Cardiac muscle cell (in vitro differentiated cells and primary cell): ENCODE data around the gene SLC24A3. TPM values are rescaled to one million over a fixed set of nuclear protein-coding genes. Genes with fewer than 3 reads are reported as not detected.

Experiments used
- DNase-seq, 2 donors: peaks; one replicate each; pipeline versions ENCODE4 v3.0.0 to v3.0.0-alpha.2; 2010 to 2017; ENCODE audit warnings: low read depth in 1 of 2, low spot score in 1 of 2
- H3K27ac ChIP-seq: fragments of 200-600 bp; sonication (generic); 2 replicates; pipeline ENCODE4 v1.5.1; 2016
- H3K27me3 ChIP-seq: fragments of 200-600 bp; sonication (generic); 2 replicates; pipeline ENCODE4 v1.6.0; 2016; ENCODE audit warnings: control low read depth
- H3K36me3 ChIP-seq: fragments of 200-600 bp; sonication (generic); 2 replicates; pipeline ENCODE4 v1.5.1; 2016; ENCODE audit warnings: control low read depth
- H3K4me1 ChIP-seq: fragments of 200-600 bp; sonication (generic); 2 replicates; pipeline ENCODE4 v1.8.1; 2017; ENCODE audit warnings: low read depth, mild to moderate bottlenecking, mixed run types
- H3K4me3 ChIP-seq: fragments of 200-600 bp; sonication (generic); 2 replicates; pipeline ENCODE4 v1.5.1; 2016; ENCODE audit warnings: mild to moderate bottlenecking
- H3K9me3 ChIP-seq: fragments of 200-600 bp; sonication (generic); 2 replicates; pipeline ENCODE4 v1.5.1; 2017; ENCODE audit warnings: low read depth, mild to moderate bottlenecking, control low read depth
- polyA plus RNA-seq: library from polyadenylated mRNA; unstranded; fragments of >200 nt; fragmentation: Nextera tagmentation; extraction: Ambion mirVana; gene quantifications from 2 replicates; pipeline ENCODE4 v1.2.1, GENCODE V29; 2016
- total RNA-seq: library from RNA; depleted of rRNA; stranded (reverse); fragments of >200 nt; gene quantifications from 2 replicates; pipeline ENCODE4 v1.2.3, GENCODE V29; 2016
- TF ChIP-seq, protein P1 (sequence below): IDR thresholded peaks from 2 replicates; pipeline ENCODE4 v1.5.1; 2012; ENCODE audit warnings: low read depth, mild to moderate bottlenecking, low read length

Gene SLC24A3
- total and polyA plus RNA-seq, 2 experiments from 2014 or later, result 1.6 to 1.7 TPM

DNA sequence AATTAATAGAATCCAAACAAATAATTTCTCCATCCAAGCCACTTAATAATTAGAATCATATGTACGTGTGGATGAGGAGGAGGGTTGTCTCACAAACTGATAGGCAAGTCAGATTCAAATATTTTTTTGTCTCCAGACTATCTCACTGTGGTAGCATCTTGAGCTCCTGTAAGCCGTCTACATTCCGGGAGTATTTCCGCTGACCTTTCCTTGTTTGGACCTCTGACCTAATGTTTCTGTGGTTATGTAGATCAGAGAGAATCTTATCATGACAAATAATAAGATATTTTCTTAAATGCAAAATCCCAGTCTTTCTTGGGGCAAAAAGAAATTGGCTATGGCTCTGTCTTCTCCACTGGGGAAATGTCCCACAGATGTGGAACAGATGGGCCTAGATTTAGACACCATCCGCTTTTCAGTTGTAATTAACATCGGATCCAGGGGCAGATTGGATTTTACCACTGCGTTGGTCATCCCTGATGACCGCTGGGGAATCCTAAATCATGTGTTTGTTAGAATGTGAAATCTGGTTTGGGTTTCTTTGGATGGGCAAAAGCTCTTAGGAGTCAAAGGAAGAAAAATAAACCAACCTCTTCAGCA is 348.5 kb downstream of the SLC24A3 start:
- DNase-seq, result no peak
- no peak overlapping the region for H3K27ac ChIP-seq
- no peaks in the 10 kb centered on the region for H3K27me3 ChIP-seq
- no peaks in the 10 kb centered on the region for H3K9me3 ChIP-seq
- no peaks in the 10 kb centered on the region for H3K36me3 ChIP-seq
- H3K4me1 ChIP-seq, result no peaks in the 10 kb centered on the region
- TF ChIP-seq, protein P1, sequence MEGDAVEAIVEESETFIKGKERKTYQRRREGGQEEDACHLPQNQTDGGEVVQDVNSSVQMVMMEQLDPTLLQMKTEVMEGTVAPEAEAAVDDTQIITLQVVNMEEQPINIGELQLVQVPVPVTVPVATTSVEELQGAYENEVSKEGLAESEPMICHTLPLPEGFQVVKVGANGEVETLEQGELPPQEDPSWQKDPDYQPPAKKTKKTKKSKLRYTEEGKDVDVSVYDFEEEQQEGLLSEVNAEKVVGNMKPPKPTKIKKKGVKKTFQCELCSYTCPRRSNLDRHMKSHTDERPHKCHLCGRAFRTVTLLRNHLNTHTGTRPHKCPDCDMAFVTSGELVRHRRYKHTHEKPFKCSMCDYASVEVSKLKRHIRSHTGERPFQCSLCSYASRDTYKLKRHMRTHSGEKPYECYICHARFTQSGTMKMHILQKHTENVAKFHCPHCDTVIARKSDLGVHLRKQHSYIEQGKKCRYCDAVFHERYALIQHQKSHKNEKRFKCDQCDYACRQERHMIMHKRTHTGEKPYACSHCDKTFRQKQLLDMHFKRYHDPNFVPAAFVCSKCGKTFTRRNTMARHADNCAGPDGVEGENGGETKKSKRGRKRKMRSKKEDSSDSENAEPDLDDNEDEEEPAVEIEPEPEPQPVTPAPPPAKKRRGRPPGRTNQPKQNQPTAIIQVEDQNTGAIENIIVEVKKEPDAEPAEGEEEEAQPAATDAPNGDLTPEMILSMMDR, result no peak
- H3K4me3 ChIP-seq, result no peak overlapping the region

DNA sequence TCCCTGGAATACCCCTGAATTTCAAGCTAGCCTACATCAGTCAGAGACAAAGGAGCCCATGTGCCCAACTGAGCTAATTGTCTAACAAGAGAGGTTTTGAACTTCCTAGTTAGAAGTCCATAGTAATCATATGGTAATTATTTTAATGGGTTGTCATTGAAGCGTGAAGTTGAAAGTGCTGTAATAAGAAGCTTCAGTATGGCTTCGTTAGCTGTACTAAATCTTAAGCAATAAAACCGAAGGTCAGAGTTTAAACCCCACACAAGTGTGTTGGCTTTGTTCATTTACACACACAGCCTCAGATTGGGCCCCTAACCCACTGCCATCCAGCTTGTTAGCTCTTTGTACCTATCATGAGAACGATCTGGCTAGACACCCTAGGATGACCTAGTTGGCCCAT is 350.0 kb downstream of the SLC24A3 start:
- TF ChIP-seq, protein P1, result no peak
- Histone ChIP-seq H3K27ac (no peak overlapping the region), H3K4me3 (no peak overlapping the region), H3K9me3 (no peaks in the 10 kb centered on the region), H3K27me3 (no peaks in the 10 kb centered on the region), H3K36me3 (no peaks in the 10 kb centered on the region), H3K4me1 (no peaks in the 10 kb centered on the region)
- no peak for DNase-seq

DNA sequence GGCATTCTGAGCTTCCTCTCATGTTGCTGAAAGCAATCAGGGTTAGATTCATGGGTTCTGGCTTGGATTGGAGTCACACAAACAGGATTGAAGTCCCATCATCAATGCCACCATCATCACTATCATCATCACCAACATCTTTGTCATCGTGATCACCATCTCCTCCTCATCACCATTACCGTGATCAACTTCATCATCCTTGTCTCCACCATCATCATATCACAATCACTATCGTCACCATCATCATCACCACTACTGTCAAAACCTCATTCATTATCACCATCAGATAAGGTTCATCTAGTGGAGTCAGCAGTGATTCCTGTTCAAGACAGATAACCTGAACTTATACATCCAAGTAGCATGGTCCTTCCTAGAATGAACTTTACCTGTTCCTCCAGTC is 351.8 kb downstream of the SLC24A3 start:
- no peak for DNase-seq
- Histone ChIP-seq H3K27me3 (no peaks in the 10 kb centered on the region), H3K36me3 (no peaks in the 10 kb centered on the region), H3K4me1 (no peaks in the 10 kb centered on the region), H3K27ac (no peak overlapping the region), H3K4me3 (no peak overlapping the region), H3K9me3 (no peaks in the 10 kb centered on the region)
- TF ChIP-seq, protein P1, result no peak

DNA sequence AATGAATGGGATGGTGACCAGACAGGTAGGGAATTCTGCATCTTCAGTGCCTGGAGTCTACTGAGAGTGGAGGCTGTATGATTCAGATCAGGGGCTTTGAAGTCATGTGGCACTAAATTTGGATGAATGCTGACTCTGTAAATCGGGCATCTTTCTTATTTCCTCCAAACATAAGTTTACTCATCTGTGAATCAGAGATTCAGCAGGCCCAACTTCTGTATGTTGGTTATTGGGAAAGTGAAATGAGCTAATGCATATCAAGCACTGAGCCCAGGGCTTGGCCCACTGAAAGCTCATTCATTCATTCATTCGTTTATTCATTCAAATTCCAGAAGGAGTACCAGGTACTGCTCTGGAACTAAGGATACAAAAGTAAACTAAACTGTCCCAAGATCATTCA is 353.3 kb downstream of the SLC24A3 start:
- H3K36me3 ChIP-seq, result no peaks in the 10 kb centered on the region
- TF ChIP-seq, protein P1, result no peak
- DNase-seq, result no peak
- no peak overlapping the region for H3K27ac ChIP-seq
- no peaks in the 10 kb centered on the region for H3K9me3 ChIP-seq
- H3K4me1 ChIP-seq, result no peaks in the 10 kb centered on the region
- H3K27me3 ChIP-seq, result no peaks in the 10 kb centered on the region
- no peak overlapping the region for H3K4me3 ChIP-seq

DNA sequence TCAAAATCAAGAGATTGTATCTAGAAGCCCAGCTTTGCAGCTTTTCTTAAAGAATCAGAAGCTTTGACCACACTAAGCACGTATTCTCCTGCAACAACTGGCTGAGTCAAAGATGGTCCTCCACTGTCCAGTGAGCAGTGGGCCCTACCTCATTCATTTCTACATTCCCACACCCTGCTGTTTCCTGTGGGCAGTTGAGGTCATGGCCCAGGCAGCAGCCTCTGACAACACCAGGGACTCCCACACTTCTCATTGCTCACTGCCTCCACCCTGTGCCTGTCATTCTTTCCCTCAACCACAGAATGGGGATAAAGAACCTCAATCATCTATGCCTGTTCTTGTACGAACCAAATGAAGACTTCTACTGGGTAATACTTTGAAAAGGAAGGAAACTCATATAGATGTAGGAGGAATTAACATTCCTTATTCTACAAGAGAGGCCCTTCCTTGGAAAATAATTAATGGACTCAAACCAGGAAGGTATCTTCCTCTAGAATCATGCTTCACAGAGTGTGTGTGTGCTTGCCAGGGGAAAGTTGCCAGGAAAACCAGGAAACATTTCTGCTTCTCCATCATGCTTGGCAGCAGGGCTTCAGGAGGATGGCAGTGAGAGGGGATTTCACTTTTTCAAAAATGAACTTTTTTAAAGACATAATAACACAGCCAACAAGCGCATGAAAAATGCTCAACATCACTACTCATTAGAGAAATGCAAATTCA is 353.9 kb downstream of the SLC24A3 start:
- H3K4me1 ChIP-seq, result no peaks in the 10 kb centered on the region
- H3K4me3 ChIP-seq, result no peak overlapping the region
- no peaks in the 10 kb centered on the region for H3K27me3 ChIP-seq
- TF ChIP-seq, protein P1, result no peak
- no peak overlapping the region for H3K27ac ChIP-seq
- H3K36me3 ChIP-seq, result no peaks in the 10 kb centered on the region
- no peaks in the 10 kb centered on the region for H3K9me3 ChIP-seq
- DNase-seq, result peak in 1 of 2 donors; percentile 21
